Thyroid gland (tissue), 4 donors: ENCODE data around the gene VMP1. TPM values are rescaled to one million over a fixed set of nuclear protein-coding genes. Genes with fewer than 3 reads are reported as not detected.
A peak's percentile ranks its signal among the peaks of the same experiment; 100 is the strongest.

Source experiments
- DNase-seq, 2 donors: peaks; one replicate each; pipeline ENCODE4 v3.0.0-alpha.2; 2019
- H3K27ac ChIP-seq, 3 donors: fragments of 200-600 bp; sonication (generic); 1 replicate in 2 of 3; 2 replicates in 1 of 3; pipeline ENCODE4 v1.5.1; 2016 to 2019; ENCODE audit warnings: mild to moderate bottlenecking in 1 of 3, moderate library complexity in 1 of 3
- H3K27me3 ChIP-seq: fragments of 200-600 bp; sonication (generic); one replicate; pipeline ENCODE4 v1.5.1; 2019
- H3K36me3 ChIP-seq, 2 donors: fragments of 200-600 bp; sonication (generic); one replicate each; pipeline ENCODE4 v1.5.1; 2016 to 2019
- H3K4me1 ChIP-seq, 2 donors: fragments of 200-600 bp; sonication (generic); one replicate each; pipeline ENCODE4 v1.5.1; 2017 to 2019
- H3K4me3 ChIP-seq, 3 donors: fragments of 200-600 bp; sonication (generic); replicated peaks in 1 of 3; 1 replicate in 2 of 3; 2 replicates in 1 of 3; pipeline ENCODE4 v1.5.1; 2016; ENCODE audit warnings: mild to moderate bottlenecking in 1 of 3
- H3K9me3 ChIP-seq: fragments of 200-600 bp; sonication (generic); one replicate; pipeline ENCODE4 v1.5.1; 2017
- CTCF ChIP-seq, 6 experiments: fragments of 200-600 bp in 3 of 6; fragments of 450-650 bp in 3 of 6; sonication (generic) in 3 of 6; IDR thresholded peaks; one replicate each; pipeline ENCODE4 v1.5.1; 2016 to 2019; ENCODE audit warnings: antibody characterized with exemption in 6 of 6, mild to moderate bottlenecking in 2 of 6, inconsistent platforms in 1 of 6, moderate library complexity in 1 of 6
- POLR2A ChIP-seq, 2 donors: fragments of 450-650 bp; IDR thresholded peaks; one replicate each; pipeline ENCODE4 v1.6.1; 2017; ENCODE audit warnings: antibody characterized with exemption in 2 of 2, mild to moderate bottlenecking in 2 of 2, moderate library complexity in 1 of 2
- WGBS, 2 donors: methylation state at CpG; one replicate each; pipeline ENCODE4 v1.1.5; 2017; 5-methylcytosine and 5-hydroxymethylcytosine counted together
- intact Hi-C: fragments of 100-400 bp; cut with DNase I; formaldehyde crosslinking; loops from one replicate; pipeline ENCODE4 v1.15.1; 2023
- total RNA-seq, 4 donors: library from RNA; depleted of rRNA; stranded (reverse); fragments of >200 nt; gene quantifications; one replicate each; pipeline ENCODE4 v1.2.3, GENCODE V29; 2016

VMP1 gene
- total RNA-seq, 4 donors from 2014 or later = 98.5 to 168 (median 125) TPM

- intact Hi-C loops = no loop called here
- Histone ChIP-seq H3K4me1 (peaks cover 7% of the 10 kb centered on the region in 2 donors), H3K4me3 (no peak overlapping the region), H3K27me3 (no peaks in the 10 kb centered on the region), H3K27ac (no peak overlapping the region), H3K36me3 (no peaks in the 10 kb centered on the region), H3K9me3 (no peaks in the 10 kb centered on the region)
- no peak for TF ChIP-seq POLR2A (IDR thresholded peaks at IDR 0.05)
- TF ChIP-seq CTCF (IDR thresholded peaks at IDR 0.05) = no peak
- DNase-seq = no peak
- WGBS, 2 donors = 93 to 100% methylated on average over 1 of the region's 1 CpG
Measured at GRCh38 chr17:59723607-59724006, 16.2 kb downstream of the VMP1 start.

GRCh38 chr17:59725691-59726090, 18.2 kb downstream of the VMP1 start:
- TF ChIP-seq POLR2A (IDR thresholded peaks at IDR 0.05) (no peak), CTCF (IDR thresholded peaks at IDR 0.05) (no peak)
- intact Hi-C loops = no loop called here
- peak overlapping the region in 2 of 3 donors; percentile 22 to 58 for H3K27ac ChIP-seq
- no peaks in the 10 kb centered on the region for H3K27me3 ChIP-seq
- H3K36me3 ChIP-seq = no peaks in the 10 kb centered on the region
- DNase-seq = no peak
- no peak overlapping the region for H3K4me3 ChIP-seq
- peaks cover 7% of the 10 kb centered on the region in 2 donors for H3K4me1 ChIP-seq
- 57 to 67% methylated on average over 2 of the region's 2 CpGs for WGBS, 2 donors
- no peaks in the 10 kb centered on the region for H3K9me3 ChIP-seq

GRCh38 chr17:59727817-59728533, 20.5 kb downstream of the VMP1 start:
- Histone ChIP-seq H3K4me1 (peaks cover 7% of the 10 kb centered on the region in 2 donors), H3K27ac (no peak overlapping the region), H3K27me3 (no peaks in the 10 kb centered on the region), H3K4me3 (no peak overlapping the region), H3K9me3 (no peaks in the 10 kb centered on the region), H3K36me3 (no peaks in the 10 kb centered on the region)
- intact Hi-C loops = no loop called here
- TF ChIP-seq CTCF (IDR thresholded peaks at IDR 0.05) = no peak
- TF ChIP-seq POLR2A (IDR thresholded peaks at IDR 0.05) = no peak
- 100% methylated on average over 1 of the region's 1 CpG for WGBS, 2 donors
- no peak for DNase-seq

- H3K4me1 ChIP-seq = peaks cover 3 to 4% of the 10 kb centered on the region in 2 donors
- H3K27ac ChIP-seq = no peak overlapping the region
- WGBS, 2 donors = 92 to 97% methylated on average over 1 of the region's 1 CpG
- TF ChIP-seq CTCF (IDR thresholded peaks at IDR 0.05) = no peak
- TF ChIP-seq POLR2A (IDR thresholded peaks at IDR 0.05) = no peak
- no peaks in the 10 kb centered on the region for H3K9me3 ChIP-seq
- no peaks in the 10 kb centered on the region for H3K27me3 ChIP-seq
- H3K36me3 ChIP-seq = no peaks in the 10 kb centered on the region
- no peak overlapping the region for H3K4me3 ChIP-seq
- DNase-seq = no peak
- intact Hi-C loops = no loop called here
Measured at GRCh38 chr17:59730268-59730834, 22.9 kb downstream of the VMP1 start.

GRCh38 chr17:59733697-59734096, 26.2 kb downstream of the VMP1 start:
- no peaks in the 10 kb centered on the region for H3K27me3 ChIP-seq
- H3K36me3 ChIP-seq = peaks cover 7 to 10% of the 10 kb centered on the region in 2 donors

More at GRCh38 chr17:59733697-59734096, 26.2 kb downstream of the VMP1 start:
- Histone ChIP-seq H3K9me3 (no peaks in the 10 kb centered on the region), H3K4me3 (no peak overlapping the region), H3K27ac (no peak overlapping the region), H3K4me1 (no peaks in the 10 kb centered on the region)
- intact Hi-C loops = no loop called here
- 92 to 100% methylated on average over 2 of the region's 2 CpGs for WGBS, 2 donors
- TF ChIP-seq POLR2A (IDR thresholded peaks at IDR 0.05) = no peak
- no peak for TF ChIP-seq CTCF (IDR thresholded peaks at IDR 0.05)
- DNase-seq = no peak
